ENCODE measurements around the gene FABP7. TPM values are rescaled to one million over a fixed set of nuclear protein-coding genes. Genes with fewer than 3 reads are reported as not detected.

FABP7 gene
- total RNA-seq, 4 donors from 2014 or later, result 0.48 to 0.55 TPM; not detected in 2

GRCh38 chr6:122755901-122756300, 23.6 kb upstream of the FABP7 start:
- Histone ChIP-seq H3K4me1 (peaks cover 0 to 4% (median 0%) of the 10 kb centered on the region in 4 donors), H3K27me3 (no peaks in the 10 kb centered on the region), H3K4me3 (no peak overlapping the region), H3K36me3 (no peaks in the 10 kb centered on the region), H3K27ac (no peak overlapping the region), H3K9me3 (no peaks in the 10 kb centered on the region)
- TF ChIP-seq POLR2AphosphoS5 (IDR thresholded peaks at IDR 0.05), result no peak
- no peak for TF ChIP-seq POLR2A (IDR thresholded peaks at IDR 0.05)
- TF ChIP-seq EP300 (IDR thresholded peaks at IDR 0.05; ENCODE audit: low read depth), result no peak
- 75 to 100% methylated on average over 1 to 9 of the region's 9 CpGs for WGBS, 2 donors (ENCODE audit: low coverage in 1 of 2)
- in situ Hi-C loops (cut with MboI; ENCODE audit: low pct_ligation_motif_present in 1 of 4, low pct_unique_long_range_greater_than_20kb in 1 of 4, low sequenced_read_pairs in 3 of 4) (no loop called here), intact Hi-C loops (cut with DNase I; ENCODE audit: low total_unique reads) (no loop called here)
- no peak for DNase-seq

GRCh38 chr6:122758927-122759334, 20.6 kb upstream of the FABP7 start:
- H3K36me3 ChIP-seq, result no peaks in the 10 kb centered on the region
- DNase-seq, result no peak
- in situ Hi-C loops (cut with MboI; ENCODE audit: low pct_ligation_motif_present in 1 of 4, low pct_unique_long_range_greater_than_20kb in 1 of 4, low sequenced_read_pairs in 3 of 4), result no loop called here
- no peak for TF ChIP-seq POLR2AphosphoS5 (IDR thresholded peaks at IDR 0.05)
- TF ChIP-seq, protein P1, sequence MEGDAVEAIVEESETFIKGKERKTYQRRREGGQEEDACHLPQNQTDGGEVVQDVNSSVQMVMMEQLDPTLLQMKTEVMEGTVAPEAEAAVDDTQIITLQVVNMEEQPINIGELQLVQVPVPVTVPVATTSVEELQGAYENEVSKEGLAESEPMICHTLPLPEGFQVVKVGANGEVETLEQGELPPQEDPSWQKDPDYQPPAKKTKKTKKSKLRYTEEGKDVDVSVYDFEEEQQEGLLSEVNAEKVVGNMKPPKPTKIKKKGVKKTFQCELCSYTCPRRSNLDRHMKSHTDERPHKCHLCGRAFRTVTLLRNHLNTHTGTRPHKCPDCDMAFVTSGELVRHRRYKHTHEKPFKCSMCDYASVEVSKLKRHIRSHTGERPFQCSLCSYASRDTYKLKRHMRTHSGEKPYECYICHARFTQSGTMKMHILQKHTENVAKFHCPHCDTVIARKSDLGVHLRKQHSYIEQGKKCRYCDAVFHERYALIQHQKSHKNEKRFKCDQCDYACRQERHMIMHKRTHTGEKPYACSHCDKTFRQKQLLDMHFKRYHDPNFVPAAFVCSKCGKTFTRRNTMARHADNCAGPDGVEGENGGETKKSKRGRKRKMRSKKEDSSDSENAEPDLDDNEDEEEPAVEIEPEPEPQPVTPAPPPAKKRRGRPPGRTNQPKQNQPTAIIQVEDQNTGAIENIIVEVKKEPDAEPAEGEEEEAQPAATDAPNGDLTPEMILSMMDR (IDR thresholded peaks at IDR 0.05), result no peak
- TF ChIP-seq POLR2A (IDR thresholded peaks at IDR 0.05), result no peak
- no peak for TF ChIP-seq EP300 (IDR thresholded peaks at IDR 0.05; ENCODE audit: low read depth)
- WGBS, 2 donors (ENCODE audit: low coverage in 1 of 2), result 46 to 60% methylated on average over 1 of the region's 1 CpG
- H3K4me3 ChIP-seq, result no peak overlapping the region
- peaks cover 0 to 4% (median 0%) of the 10 kb centered on the region in 4 donors for H3K4me1 ChIP-seq
- no peaks in the 10 kb centered on the region for H3K9me3 ChIP-seq
- intact Hi-C loops (cut with DNase I; ENCODE audit: low total_unique reads), result no loop called here
- no peak overlapping the region for H3K27ac ChIP-seq
- no peaks in the 10 kb centered on the region for H3K27me3 ChIP-seq

GRCh38 chr6:122760330-122760729, 19.2 kb upstream of the FABP7 start:
- Histone ChIP-seq H3K27ac (no peak overlapping the region), H3K9me3 (no peaks in the 10 kb centered on the region), H3K27me3 (no peaks in the 10 kb centered on the region), H3K36me3 (no peaks in the 10 kb centered on the region), H3K4me3 (no peak overlapping the region), H3K4me1 (no peaks in the 10 kb centered on the region)
- TF ChIP-seq POLR2AphosphoS5 (IDR thresholded peaks at IDR 0.05) (no peak), EP300 (IDR thresholded peaks at IDR 0.05; ENCODE audit: low read depth) (no peak)
- TF ChIP-seq, protein P1 (IDR thresholded peaks at IDR 0.05), result no peak
- intact Hi-C loops (cut with DNase I; ENCODE audit: low total_unique reads) (no loop called here), in situ Hi-C loops (cut with MboI; ENCODE audit: low pct_ligation_motif_present in 1 of 4, low pct_unique_long_range_greater_than_20kb in 1 of 4, low sequenced_read_pairs in 3 of 4) (no loop called here)
- no peak for DNase-seq

GRCh38 chr6:122766256-122766655, 13.3 kb upstream of the FABP7 start:
- no peak for DNase-seq
- no peak overlapping the region for H3K4me3 ChIP-seq
- no peaks in the 10 kb centered on the region for H3K27me3 ChIP-seq
- in situ Hi-C loops (cut with MboI; ENCODE audit: low pct_ligation_motif_present in 1 of 4, low pct_unique_long_range_greater_than_20kb in 1 of 4, low sequenced_read_pairs in 3 of 4), result no loop called here
- H3K4me1 ChIP-seq, result peaks cover 0 to 10% (median 0%) of the 10 kb centered on the region in 4 donors
- H3K36me3 ChIP-seq, result no peaks in the 10 kb centered on the region
- intact Hi-C loops (cut with DNase I; ENCODE audit: low total_unique reads), result no loop called here
- TF ChIP-seq EP300 (IDR thresholded peaks at IDR 0.05; ENCODE audit: low read depth) (no peak), POLR2A (IDR thresholded peaks at IDR 0.05) (no peak), POLR2AphosphoS5 (IDR thresholded peaks at IDR 0.05) (no peak)
- TF ChIP-seq, protein P1 (IDR thresholded peaks at IDR 0.05), result no peak
- no peaks in the 10 kb centered on the region for H3K9me3 ChIP-seq
- H3K27ac ChIP-seq, result no peak overlapping the region

Measured in transverse colon (tissue), 4 donors.